Frontal cortex (tissue), 4 donors: ENCODE data around the gene GLB1L2. TPM values are rescaled to one million over a fixed set of nuclear protein-coding genes. Genes with fewer than 3 reads are reported as not detected.

ENCODE experiments used
- DNase-seq, 2 donors: peaks; one replicate each; pipeline ENCODE4 v3.0.0; 2012; ENCODE audit warnings: low spot score in 2 of 2
- FAIRE-seq: peaks from 2 replicates; lab custom pipeline; 2012; peaks lifted over from hg19 to GRCh38; lab: Jason Lieb, UNC
- total RNA-seq: library from RNA; depleted of rRNA; stranded (reverse); fragments of >200 nt; gene quantifications from one replicate; pipeline ENCODE4 v1.2.3, GENCODE V29; 2014
- donor health status: control.
- donor health status: control.
- donor health status: control.

The GLB1L2 gene
- total RNA-seq, 1 donor from 2014 or later, result 1.2 TPM

GRCh38 chr11:134398644-134399292 is 67.0 kb downstream of the GLB1L2 start:
- FAIRE-seq (no peak), DNase-seq (peak in 1 of 2 donors; percentile 64)

DNA sequence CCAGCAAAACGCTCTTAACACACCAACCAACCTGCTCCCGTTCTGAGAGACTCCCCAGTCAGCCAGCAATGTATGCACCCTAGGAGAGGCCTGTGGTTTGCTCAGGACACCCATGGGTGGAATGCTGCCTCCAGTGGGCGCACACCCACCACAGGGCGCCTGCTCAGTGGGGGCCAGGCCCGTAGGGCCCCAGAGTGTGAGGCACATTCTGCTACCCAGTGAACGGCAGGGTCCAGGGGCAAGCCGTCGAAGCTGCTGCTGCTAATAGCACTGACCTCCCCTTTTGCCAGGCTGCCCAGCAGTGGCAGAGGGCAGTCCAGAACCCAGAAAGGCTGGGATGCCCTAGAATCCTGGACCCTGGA is 67.5 kb downstream of the GLB1L2 start:
- DNase-seq (no peak), FAIRE-seq (no peak)

DNA sequence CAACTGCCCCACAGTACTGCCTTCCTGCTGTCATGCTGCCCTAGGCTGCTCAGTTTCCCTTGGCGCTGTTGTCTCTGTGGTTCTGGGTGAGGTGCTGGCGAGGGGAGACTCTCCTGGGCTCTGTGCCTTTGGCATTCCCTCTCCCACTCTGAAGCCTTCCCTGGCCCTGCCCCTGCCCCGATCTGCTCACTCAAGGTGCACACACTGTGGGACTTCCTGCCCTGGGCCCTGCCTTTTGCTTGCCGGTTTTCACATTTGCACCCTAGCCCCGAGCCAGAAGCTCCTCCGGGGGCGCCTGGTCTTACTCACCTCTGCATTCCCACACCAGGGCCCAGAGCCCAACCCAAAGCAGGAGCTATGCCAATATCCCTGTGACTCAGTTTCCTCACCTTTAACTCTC is 68.2 kb downstream of the GLB1L2 start:
- DNase-seq (no peak), FAIRE-seq (no peak)

- no peak for FAIRE-seq
- no peak for DNase-seq
Measured at GRCh38 chr11:134401825-134402809, 70.3 kb downstream of the GLB1L2 start.

GRCh38 chr11:134402910-134403309 is 71.1 kb downstream of the GLB1L2 start:
- FAIRE-seq (no peak), DNase-seq (no peak)

DNA sequence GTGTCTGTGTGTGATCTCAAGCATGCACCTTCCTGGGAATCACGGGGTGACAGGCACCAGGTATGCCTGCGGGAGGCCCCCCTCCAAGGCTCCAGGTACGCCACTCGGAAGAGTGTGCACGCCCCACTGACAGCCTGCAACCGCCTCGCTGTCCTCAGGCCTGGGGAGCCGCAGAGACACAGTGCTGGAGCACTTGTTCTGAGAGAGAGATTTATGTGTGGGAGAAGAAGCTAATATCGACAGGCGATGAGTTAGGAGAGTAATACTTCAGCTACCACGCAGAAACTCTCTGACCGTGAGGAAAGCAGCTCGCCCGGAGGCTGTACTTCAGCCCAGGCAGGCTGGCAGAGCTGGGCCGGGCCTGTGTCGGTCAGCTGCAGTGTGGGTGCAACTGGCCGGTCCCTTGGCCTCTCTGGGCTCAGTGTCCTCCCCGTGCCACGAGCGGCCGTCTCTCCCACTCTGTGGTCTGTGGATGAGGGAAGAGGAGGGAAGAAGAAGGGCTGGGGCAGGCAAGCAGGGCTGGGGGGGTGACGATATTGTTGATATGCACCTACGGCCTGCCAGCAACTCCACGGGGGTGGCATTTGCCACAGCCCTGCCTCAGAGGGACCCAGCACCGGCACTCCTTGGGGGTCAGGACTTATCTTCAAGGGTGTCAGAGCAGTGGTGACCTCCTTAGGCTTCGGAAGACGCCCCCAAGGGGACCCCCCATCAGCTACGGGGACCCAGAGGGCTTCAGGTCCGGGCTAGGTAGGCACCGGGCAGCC is 73.0 kb downstream of the GLB1L2 start:
- FAIRE-seq, result no peak
- no peak for DNase-seq

GRCh38 chr11:134405436-134405835 is 73.6 kb downstream of the GLB1L2 start:
- DNase-seq (no peak), FAIRE-seq (no peak)

- FAIRE-seq (no peak), DNase-seq (no peak)
Measured at GRCh38 chr11:134405841-134406240, 74.1 kb downstream of the GLB1L2 start.

DNA sequence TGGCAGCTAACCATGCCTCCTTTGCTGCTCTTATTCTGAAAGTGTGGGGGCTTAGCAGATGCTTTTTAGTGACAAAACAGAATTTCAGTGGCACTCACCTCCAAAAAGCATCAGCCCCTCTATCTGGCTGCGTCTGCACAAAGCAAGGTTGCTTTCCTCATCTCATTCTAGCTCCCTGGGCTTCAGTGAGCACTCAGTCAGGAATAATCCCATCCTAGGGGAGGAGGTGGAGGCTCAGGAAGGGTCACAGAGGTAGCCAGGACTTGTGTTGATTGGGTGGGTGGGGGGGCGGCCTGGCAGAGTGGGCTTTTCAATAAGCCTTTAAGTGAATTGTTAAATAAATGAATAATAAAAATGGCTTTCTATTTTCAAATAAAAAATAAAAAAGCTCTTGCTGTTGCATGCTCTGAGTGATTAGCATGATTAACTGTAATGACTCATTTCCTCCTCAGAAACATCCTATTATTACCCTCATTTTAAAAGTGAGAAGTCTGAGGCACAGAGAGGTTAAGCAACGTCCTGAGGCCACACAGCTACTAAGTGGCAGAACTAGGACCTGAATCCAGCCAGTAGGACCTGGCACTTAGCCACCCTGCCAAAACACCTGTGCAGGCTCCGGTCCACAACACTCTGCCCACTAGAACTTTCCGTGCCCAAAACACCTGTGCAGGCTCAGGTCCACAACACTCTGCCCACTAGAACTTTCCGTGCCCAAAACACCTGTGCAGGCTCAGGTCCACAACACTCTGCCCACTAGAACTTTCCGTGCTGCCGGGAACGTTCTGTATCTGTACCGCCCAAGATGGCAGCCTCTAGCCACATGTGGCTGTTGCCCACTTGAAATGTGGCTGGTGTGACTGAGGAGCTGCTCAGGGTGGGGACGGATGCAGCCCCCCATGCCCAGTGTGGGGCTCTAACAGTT is 74.7 kb downstream of the GLB1L2 start:
- FAIRE-seq (no peak), DNase-seq (peak in 1 of 2 donors; percentile 23)

- peak in 1 of 2 donors; percentile 35 for DNase-seq
- FAIRE-seq, result no peak
Measured at GRCh38 chr11:134407321-134407828, 75.6 kb downstream of the GLB1L2 start.

DNA sequence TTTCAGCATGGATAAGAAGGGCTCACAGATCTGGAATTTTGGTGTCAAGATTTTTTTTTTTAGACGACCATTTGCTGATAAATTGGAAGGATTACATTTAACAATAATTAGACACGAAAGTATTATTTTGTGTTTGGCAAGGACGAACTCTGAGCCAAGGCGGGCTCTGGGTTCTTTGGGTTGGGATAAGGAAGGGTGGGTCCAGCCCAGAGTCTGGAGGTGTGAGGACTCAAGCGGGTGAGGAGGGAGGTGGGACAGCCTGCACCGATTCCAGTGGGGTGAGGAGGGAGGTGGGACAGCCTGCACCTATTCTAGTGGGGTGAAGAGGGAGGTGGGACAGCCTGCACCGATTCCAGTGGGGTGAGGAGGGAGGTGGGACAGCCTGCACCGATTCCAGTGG is 76.1 kb downstream of the GLB1L2 start:
- FAIRE-seq, result no peak
- no peak for DNase-seq

GRCh38 chr11:134409552-134410429 is 78.0 kb downstream of the GLB1L2 start:
- FAIRE-seq, result no peak
- peak in 1 of 2 donors; percentile 41 for DNase-seq

DNA sequence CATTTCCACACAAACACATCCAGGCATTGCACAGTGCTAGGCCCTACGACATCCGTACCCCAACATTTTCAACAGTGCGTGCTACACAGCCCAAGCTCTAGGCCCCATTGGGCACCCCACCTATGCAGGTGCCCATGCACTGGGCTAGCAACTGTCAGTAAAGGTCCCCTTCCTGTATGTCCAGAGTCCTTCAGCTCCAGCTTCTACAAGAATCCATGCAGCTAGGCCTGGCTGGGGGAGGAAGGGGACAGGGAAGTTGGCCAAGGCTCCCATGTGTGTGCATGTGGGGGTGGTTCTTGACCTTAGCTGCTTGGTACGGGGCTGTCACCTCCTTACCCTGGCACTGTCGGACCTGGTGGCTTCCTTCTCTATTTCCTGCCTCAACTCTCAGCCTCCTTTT is 79.0 kb downstream of the GLB1L2 start:
- DNase-seq (peak in 1 of 2 donors; percentile 22), FAIRE-seq (no peak)

- peak; percentile 85 to 93 for DNase-seq
Measured at GRCh38 chr11:134412203-134413042, 80.6 kb downstream of the GLB1L2 start, which contains the start of gene B3GAT1. TSS of gene B3GAT1 (minus strand) at chr11:134412242. CDS start at chr11:134387659, 24,583 bp downstream.

GRCh38 chr11:134413043-134413825 is 81.4 kb downstream of the GLB1L2 start:
- FAIRE-seq (no peak), DNase-seq (peak in 1 of 2 donors; percentile 26)

More at GRCh38 chr11:134412203-134413042, 80.6 kb downstream of the GLB1L2 start, which contains the start of gene B3GAT1:
- no peak for FAIRE-seq
